A549 (cell line): Measurements from ENCODE around the gene SANBR. TPM values are rescaled to one million over a fixed set of nuclear protein-coding genes. Genes with fewer than 3 reads are reported as not detected.

Experiments used
- ATAC-seq, 2 experiments: fragments of 200-7000 bp in 1 of 2; fragments of >200 bp in 1 of 2; cut with Nextera tagmentation in 1 of 2; cut with Tn5 transposase in 1 of 2; 3 replicates each; pipeline versions ENCODE4 v1.8.0 to v1.9.1; 2018 to 2020; ENCODE audit warnings: mild to moderate bottlenecking in 1 of 2, moderate library complexity in 1 of 2
- CTCF ChIA-PET: fragments of 300-600 bp; sonication (Branson Sonifier 250); formaldehyde crosslinking; extraction: SDS; loops from one replicate; lab custom pipeline; 2021; ENCODE audit warnings: antibody characterized with exemption, inconsistent platforms; lab: Yijun Ruan, JAX
- POLR2A ChIA-PET: fragments of 350-600 bp; formaldehyde crosslinking; extraction: SDS; loops from one replicate; lab custom pipeline; 2021; ENCODE audit warnings: antibody characterized with exemption, inconsistent platforms; lab: Yijun Ruan, JAX
- DNase-seq, 2 experiments: peaks; one replicate each; pipeline versions ENCODE4 v3.0.0 to v3.0.0-alpha.2; 2011 to 2016; ENCODE audit warnings: low read depth in 1 of 2, low spot score in 1 of 2
- FAIRE-seq: peaks from 2 replicates; lab custom pipeline; 2011; peaks lifted over from hg19 to GRCh38; lab: Jason Lieb, UNC
- H3K27ac ChIP-seq, 2 experiments: fragments of >200 bp; sonication (Bioruptor Twin); formaldehyde crosslinking; 3 replicates each; pipeline ENCODE4 v1.5.1; 2016 to 2017
- H3K4me1 ChIP-seq: fragments of >200 bp; sonication (Bioruptor Twin); formaldehyde crosslinking; 3 replicates; pipeline ENCODE4 v1.6.1; 2016
- H3K4me2 ChIP-seq: fragments of >200 bp; sonication (Bioruptor Twin); formaldehyde crosslinking; 3 replicates; pipeline ENCODE4 v1.6.1; 2016
- H3K4me3 ChIP-seq: fragments of >200 bp; sonication (Bioruptor Twin); formaldehyde crosslinking; 3 replicates; pipeline ENCODE4 v1.5.1; 2016
- H3K9me3 ChIP-seq: fragments of >200 bp; sonication (Bioruptor Twin); formaldehyde crosslinking; 3 replicates; pipeline ENCODE4 v1.6.1; 2016
- BHLHE40 ChIP-seq: IDR thresholded peaks from 2 replicates; pipeline ENCODE4 v1.6.1; 2012; ENCODE audit warnings: low read depth, low read length, inconsistent platforms
- CBX8 ChIP-seq: fragments of 200-600 bp; sonication (generic); IDR thresholded peaks from 2 replicates; pipeline ENCODE4 v1.6.1; 2016
- CEBPB ChIP-seq, 2 experiments: fragments of >200 bp in 1 of 2; sonication (Bioruptor Twin) in 1 of 2; formaldehyde crosslinking in 1 of 2; IDR thresholded peaks; 2 replicates each; pipeline ENCODE4 v1.6.1; 2012 to 2016
- CHD4 ChIP-seq: fragments of 200-600 bp; sonication (generic); IDR thresholded peaks from 2 replicates; pipeline ENCODE4 v1.6.1; 2016; ENCODE audit warnings: antibody characterized with exemption, mild to moderate bottlenecking, borderline replicate concordance
- E2F6 ChIP-seq: IDR thresholded peaks from 2 replicates; pipeline ENCODE4 v1.6.1; 2012; ENCODE audit warnings: low read depth, borderline replicate concordance
- EHMT2 ChIP-seq: fragments of 200-600 bp; sonication (generic); IDR thresholded peaks from 2 replicates; pipeline ENCODE4 v1.6.1; 2016; ENCODE audit warnings: antibody characterized with exemption, low read depth, mild to moderate bottlenecking, moderate library complexity
- EP300 ChIP-seq, 2 experiments: fragments of >200 bp; sonication (Bioruptor Twin); formaldehyde crosslinking; IDR thresholded peaks; 2 replicates in 1 of 2; 3 replicates in 1 of 2; pipeline ENCODE4 v1.6.1; 2016 to 2017
- ESRRA ChIP-seq: fragments of 150-350 bp; IDR thresholded peaks from 2 replicates; pipeline ENCODE4 v1.6.1; 2014; ENCODE audit warnings: mild to moderate bottlenecking, low read length, borderline replicate concordance
- FOSB ChIP-seq: fragments of 250-450 bp; sonication (Bioruptor Pico); IDR thresholded peaks from 2 replicates; pipeline ENCODE4 v1.5.0; 2020; ENCODE audit warnings: mild to moderate bottlenecking, moderate library complexity
- FOSL2 ChIP-seq, 2 experiments: fragments of 450-650 bp in 1 of 2; fragments of >200 bp in 1 of 2; sonication (Bioruptor Twin) in 1 of 2; formaldehyde crosslinking; IDR thresholded peaks; 2 replicates each; pipeline versions ENCODE4 v1.5.0 to v1.6.1; 2016 to 2020; ENCODE audit warnings: mild to moderate bottlenecking in 1 of 2, moderate library complexity in 1 of 2
- HOXB13 ChIP-seq: fragments of 250-450 bp; sonication (Bioruptor Pico); IDR thresholded peaks from 2 replicates; pipeline ENCODE4 v1.5.0; 2020; ENCODE audit warnings: low read depth, mild to moderate bottlenecking, moderate library complexity
- HOXB5 ChIP-seq: fragments of 250-450 bp; sonication (Bioruptor Pico); IDR thresholded peaks from 2 replicates; pipeline ENCODE4 v1.5.0; 2020; ENCODE audit warnings: mild to moderate bottlenecking, moderate library complexity
- JUN ChIP-seq, 2 experiments: fragments of >200 bp; sonication (Bioruptor Twin); formaldehyde crosslinking; IDR thresholded peaks; 2 replicates in 1 of 2; 3 replicates in 1 of 2; pipeline ENCODE4 v1.6.1; 2016 to 2017
- JUNB ChIP-seq: fragments of >200 bp; sonication (Bioruptor Twin); formaldehyde crosslinking; IDR thresholded peaks from 2 replicates; pipeline ENCODE4 v1.6.1; 2016
- KDM1A ChIP-seq: fragments of 200-600 bp; sonication (generic); IDR thresholded peaks from 2 replicates; pipeline ENCODE4 v1.6.1; 2016; ENCODE audit warnings: low read depth, mild to moderate bottlenecking
- MAX ChIP-seq: IDR thresholded peaks from 2 replicates; pipeline ENCODE4 v1.6.1; 2012
- MAZ ChIP-seq: fragments of 150-350 bp; IDR thresholded peaks from 2 replicates; pipeline ENCODE4 v1.6.1; 2014; ENCODE audit warnings: antibody characterized with exemption, low read depth, low read length, borderline replicate concordance
- NFE2L2 ChIP-seq: fragments of 150-350 bp; conservative IDR thresholded peaks from 2 replicates; pipeline ENCODE4 v1.6.1; 2014; ENCODE audit warnings: low read length
- SREBF2 ChIP-seq: fragments of 450-650 bp; IDR thresholded peaks from 2 replicates; pipeline ENCODE4 v1.6.1; 2014; ENCODE audit warnings: mild to moderate bottlenecking, moderate library complexity
- TFCP2L1 ChIP-seq: fragments of 250-450 bp; sonication (Bioruptor Pico); IDR thresholded peaks from 2 replicates; pipeline ENCODE4 v1.5.0; 2021; ENCODE audit warnings: mild to moderate bottlenecking
- ZNF302 ChIP-seq: fragments of 250-450 bp; sonication (Bioruptor Pico); IDR thresholded peaks from 2 replicates; pipeline ENCODE4 v1.9.0; 2021; ENCODE audit warnings: inconsistent platforms, mild to moderate bottlenecking, moderate library complexity
- ZSCAN20 ChIP-seq: fragments of 250-450 bp; sonication (Bioruptor Pico); IDR thresholded peaks from 2 replicates; pipeline ENCODE4 v1.8.0; 2022; ENCODE audit warnings: mild to moderate bottlenecking, moderate library complexity
- WGBS: methylation state at CpG from one replicate; pipeline ENCODE4 v1.1.6; 2017; ENCODE audit errors: missing lambda C conversion rate; 5-methylcytosine and 5-hydroxymethylcytosine counted together
- polyA plus RNA-seq, 4 experiments: library from polyadenylated mRNA; depleted of rRNA in 3 of 4; stranded (reverse); fragments of >200 nt; fragmentation: RNase III in 1 of 4; extraction: RNeasy Plus Mini Kit Qiagen cat#74134 plus additional on column Dnase treatment in 1 of 4; gene quantifications; 2 replicates in 3 of 4; 3 replicates in 1 of 4; pipeline ENCODE4 v1.2.3, GENCODE V29; 2011 to 2017
- TF ChIP-seq, protein P1 (sequence below): fragments of 450-650 bp; IDR thresholded peaks from 2 replicates; pipeline ENCODE4 v1.6.1; 2014; ENCODE audit warnings: antibody characterized with exemption
- TF ChIP-seq, protein P2 (sequence below): fragments of >200 bp; sonication (Bioruptor Twin); formaldehyde crosslinking; IDR thresholded peaks from 3 replicates; pipeline ENCODE4 v1.6.1; 2016
- TF ChIP-seq, protein P3 (sequence below): IDR thresholded peaks from 2 replicates; pipeline ENCODE4 v1.6.1; 2012
- TF ChIP-seq, protein P4 (sequence below): fragments of 250-450 bp; sonication (Bioruptor Pico); IDR thresholded peaks from 2 replicates; pipeline ENCODE4 v1.5.0; 2020; ENCODE audit warnings: low read depth, mild to moderate bottlenecking, moderate library complexity

SANBR gene
- polyA plus RNA-seq, 2 of the 4 experiments (the other 2 are of a cell fraction) = 17.1 to 31.6 TPM

DNA sequence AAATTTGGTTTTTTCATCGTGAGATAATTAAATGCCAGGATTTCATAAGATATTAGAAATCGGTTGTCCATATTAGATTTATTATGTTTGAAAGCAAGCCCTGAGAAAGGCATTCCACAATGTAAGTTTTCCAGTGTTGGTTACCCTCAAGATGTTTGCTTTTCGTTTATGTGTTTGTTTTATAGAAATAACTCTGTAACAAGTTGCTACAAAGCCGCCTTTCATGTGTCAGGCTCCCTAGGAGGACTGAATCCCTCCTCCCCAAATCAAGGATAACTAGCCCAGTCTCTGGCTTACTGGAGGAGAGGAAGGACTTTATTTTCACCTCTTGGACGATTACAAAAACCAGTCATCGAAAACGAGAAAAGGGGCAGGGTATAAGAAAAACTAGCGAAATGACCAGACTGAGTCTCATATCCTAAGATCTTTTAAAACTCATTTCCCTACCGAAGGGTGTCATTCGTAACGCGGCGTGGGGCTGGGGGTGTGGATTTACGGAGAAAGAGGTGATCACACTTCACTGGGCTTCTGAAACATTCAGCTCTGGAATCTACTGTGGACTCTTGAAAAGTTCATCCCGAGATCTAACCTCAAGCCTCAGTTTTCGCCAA, 49.2 kb upstream of the SANBR start:
- Histone ChIP-seq H3K4me3 (peak overlapping the region; percentile 86), H3K27ac (peak overlapping the region; percentile 94 to 97), H3K4me1 (peaks cover 42% of the 10 kb centered on the region), H3K9me3 (peaks cover 4% of the 10 kb centered on the region; the same call in 2 of the 3 replicates), H3K4me2 (peak overlapping the region; percentile 85)
- 2% methylated on average over 16 of the region's 16 CpGs for WGBS
- TF ChIP-seq, protein P1, sequence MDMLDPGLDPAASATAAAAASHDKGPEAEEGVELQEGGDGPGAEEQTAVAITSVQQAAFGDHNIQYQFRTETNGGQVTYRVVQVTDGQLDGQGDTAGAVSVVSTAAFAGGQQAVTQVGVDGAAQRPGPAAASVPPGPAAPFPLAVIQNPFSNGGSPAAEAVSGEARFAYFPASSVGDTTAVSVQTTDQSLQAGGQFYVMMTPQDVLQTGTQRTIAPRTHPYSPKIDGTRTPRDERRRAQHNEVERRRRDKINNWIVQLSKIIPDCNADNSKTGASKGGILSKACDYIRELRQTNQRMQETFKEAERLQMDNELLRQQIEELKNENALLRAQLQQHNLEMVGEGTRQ = no peak
- TF ChIP-seq EHMT2 = no peak
- no peak for TF ChIP-seq TFCP2L1
- no peak for TF ChIP-seq MAZ
- TF ChIP-seq, protein P2, sequence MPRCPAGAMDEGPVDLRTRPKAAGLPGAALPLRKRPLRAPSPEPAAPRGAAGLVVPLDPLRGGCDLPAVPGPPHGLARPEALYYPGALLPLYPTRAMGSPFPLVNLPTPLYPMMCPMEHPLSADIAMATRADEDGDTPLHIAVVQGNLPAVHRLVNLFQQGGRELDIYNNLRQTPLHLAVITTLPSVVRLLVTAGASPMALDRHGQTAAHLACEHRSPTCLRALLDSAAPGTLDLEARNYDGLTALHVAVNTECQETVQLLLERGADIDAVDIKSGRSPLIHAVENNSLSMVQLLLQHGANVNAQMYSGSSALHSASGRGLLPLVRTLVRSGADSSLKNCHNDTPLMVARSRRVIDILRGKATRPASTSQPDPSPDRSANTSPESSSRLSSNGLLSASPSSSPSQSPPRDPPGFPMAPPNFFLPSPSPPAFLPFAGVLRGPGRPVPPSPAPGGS = no peak
- TF ChIP-seq HOXB13 (CRISPR knock-in tag) = no peak
- TF ChIP-seq BHLHE40 = no peak
- TF ChIP-seq JUN (IDR thresholded peaks at IDR 0.05) = no peak
- TF ChIP-seq ESRRA = 0 out of 2 replicates have a peak, but pooled peaks have one; percentile 40
- TF ChIP-seq JUNB = no peak
- TF ChIP-seq CHD4 = 0 out of 2 replicates have a peak, but pooled peaks have one; percentile 57
- TF ChIP-seq HOXB5 = no peak
- TF ChIP-seq SREBF2 = no peak
- peak; percentile 80; the same call in 1 of the 2 replicates for TF ChIP-seq KDM1A
- TF ChIP-seq, protein P3, sequence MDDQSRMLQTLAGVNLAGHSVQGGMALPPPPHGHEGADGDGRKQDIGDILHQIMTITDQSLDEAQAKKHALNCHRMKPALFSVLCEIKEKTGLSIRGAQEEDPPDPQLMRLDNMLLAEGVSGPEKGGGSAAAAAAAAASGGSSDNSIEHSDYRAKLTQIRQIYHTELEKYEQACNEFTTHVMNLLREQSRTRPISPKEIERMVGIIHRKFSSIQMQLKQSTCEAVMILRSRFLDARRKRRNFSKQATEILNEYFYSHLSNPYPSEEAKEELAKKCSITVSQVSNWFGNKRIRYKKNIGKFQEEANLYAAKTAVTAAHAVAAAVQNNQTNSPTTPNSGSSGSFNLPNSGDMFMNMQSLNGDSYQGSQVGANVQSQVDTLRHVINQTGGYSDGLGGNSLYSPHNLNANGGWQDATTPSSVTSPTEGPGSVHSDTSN = no peak
- TF ChIP-seq, protein P4, sequence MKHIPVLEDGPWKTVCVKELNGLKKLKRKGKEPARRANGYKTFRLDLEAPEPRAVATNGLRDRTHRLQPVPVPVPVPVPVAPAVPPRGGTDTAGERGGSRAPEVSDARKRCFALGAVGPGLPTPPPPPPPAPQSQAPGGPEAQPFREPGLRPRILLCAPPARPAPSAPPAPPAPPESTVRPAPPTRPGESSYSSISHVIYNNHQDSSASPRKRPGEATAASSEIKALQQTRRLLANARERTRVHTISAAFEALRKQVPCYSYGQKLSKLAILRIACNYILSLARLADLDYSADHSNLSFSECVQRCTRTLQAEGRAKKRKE (CRISPR knock-in tag) = no peak
- TF ChIP-seq CBX8 = no peak
- TF ChIP-seq MAX = no peak
- TF ChIP-seq E2F6 = no peak
- no peak for TF ChIP-seq ZSCAN20 (CRISPR knock-in tag)
- TF ChIP-seq FOSL2 (IDR thresholded peaks at IDR 0.05) = no peak
- no peak for TF ChIP-seq FOSL2 (CRISPR knock-in tag; IDR thresholded peaks at IDR 0.05)
- TF ChIP-seq CEBPB (IDR thresholded peaks at IDR 0.05) = no peak
- no peak for TF ChIP-seq ZNF302 (CRISPR knock-in tag)
- no peak for TF ChIP-seq NFE2L2
- TF ChIP-seq EP300 (IDR thresholded peaks at IDR 0.05) = 0 out of 5 replicates have a peak, but pooled peaks of 1 of the 2 experiments have one; percentile 8
- no peak for TF ChIP-seq FOSB (CRISPR knock-in tag)
- DNase-seq = peak in 1 of 2 experiments; percentile 20
- no peak for FAIRE-seq
- no peak; a peak in 1 of 6 replicates for ATAC-seq
- POLR2A ChIA-PET = interaction anchor here (1.2 to 1.6 kb wide), 2 partner anchors 11 to 49 kb away, joined by 4 to 5 read pairs; partner anchors contain the start of gene SANBR
- CTCF ChIA-PET = interaction anchor here (1.0 to 1.9 kb wide), 5 partner anchors 11 to 31 kb away, joined by 3 to 6 read pairs (median 3); no protein-coding TSS in a partner anchor
